ENCODE results near the gene TRIOBP. TPM values are rescaled to one million over a fixed set of nuclear protein-coding genes. Genes with fewer than 3 reads are reported as not detected.

Gene TRIOBP
- total RNA-seq, 1 donor from 2014 or later, result 49.5 TPM

DNA sequence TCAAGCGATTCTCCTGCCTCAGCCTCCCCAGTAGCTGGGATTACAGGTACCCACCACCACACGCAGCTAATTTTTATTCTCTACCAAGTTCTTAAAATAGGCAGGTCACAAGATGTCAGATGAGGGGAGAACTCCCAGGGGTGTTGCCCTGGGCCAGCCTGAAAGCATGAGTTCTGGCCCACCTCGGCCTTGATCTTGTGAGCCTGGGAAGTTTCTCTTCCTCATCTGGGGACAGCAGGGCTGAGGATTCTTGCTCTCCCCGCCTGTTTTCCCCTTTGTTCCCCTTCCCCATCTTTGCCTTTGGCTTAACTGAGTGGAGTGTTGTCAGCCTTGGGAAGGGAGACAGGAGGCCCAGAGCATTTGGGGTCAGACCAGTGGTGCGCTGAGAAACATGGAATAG lies 34.8 kb upstream of the TRIOBP start:
- Mint-ChIP-seq H3K9me3 (ENCODE audit: low read depth) (no peaks in the 10 kb centered on the region), H3K27ac (ENCODE audit: unreplicated experiment) (peak overlapping the region; percentile 93), H3K4me1 (ENCODE audit: low read depth) (peaks cover 40% of the 10 kb centered on the region), H3K4me3 (ENCODE audit: unreplicated experiment) (no peak overlapping the region), H3K36me3 (ENCODE audit: low read depth) (peaks cover 3% of the 10 kb centered on the region), H3K27me3 (ENCODE audit: low read depth) (no peaks in the 10 kb centered on the region)
- no peak for DNase-seq (ENCODE audit: low spot score)
- TF ChIP-seq, protein P1, sequence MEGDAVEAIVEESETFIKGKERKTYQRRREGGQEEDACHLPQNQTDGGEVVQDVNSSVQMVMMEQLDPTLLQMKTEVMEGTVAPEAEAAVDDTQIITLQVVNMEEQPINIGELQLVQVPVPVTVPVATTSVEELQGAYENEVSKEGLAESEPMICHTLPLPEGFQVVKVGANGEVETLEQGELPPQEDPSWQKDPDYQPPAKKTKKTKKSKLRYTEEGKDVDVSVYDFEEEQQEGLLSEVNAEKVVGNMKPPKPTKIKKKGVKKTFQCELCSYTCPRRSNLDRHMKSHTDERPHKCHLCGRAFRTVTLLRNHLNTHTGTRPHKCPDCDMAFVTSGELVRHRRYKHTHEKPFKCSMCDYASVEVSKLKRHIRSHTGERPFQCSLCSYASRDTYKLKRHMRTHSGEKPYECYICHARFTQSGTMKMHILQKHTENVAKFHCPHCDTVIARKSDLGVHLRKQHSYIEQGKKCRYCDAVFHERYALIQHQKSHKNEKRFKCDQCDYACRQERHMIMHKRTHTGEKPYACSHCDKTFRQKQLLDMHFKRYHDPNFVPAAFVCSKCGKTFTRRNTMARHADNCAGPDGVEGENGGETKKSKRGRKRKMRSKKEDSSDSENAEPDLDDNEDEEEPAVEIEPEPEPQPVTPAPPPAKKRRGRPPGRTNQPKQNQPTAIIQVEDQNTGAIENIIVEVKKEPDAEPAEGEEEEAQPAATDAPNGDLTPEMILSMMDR (IDR thresholded peaks at IDR 0.05), result no peak

DNA sequence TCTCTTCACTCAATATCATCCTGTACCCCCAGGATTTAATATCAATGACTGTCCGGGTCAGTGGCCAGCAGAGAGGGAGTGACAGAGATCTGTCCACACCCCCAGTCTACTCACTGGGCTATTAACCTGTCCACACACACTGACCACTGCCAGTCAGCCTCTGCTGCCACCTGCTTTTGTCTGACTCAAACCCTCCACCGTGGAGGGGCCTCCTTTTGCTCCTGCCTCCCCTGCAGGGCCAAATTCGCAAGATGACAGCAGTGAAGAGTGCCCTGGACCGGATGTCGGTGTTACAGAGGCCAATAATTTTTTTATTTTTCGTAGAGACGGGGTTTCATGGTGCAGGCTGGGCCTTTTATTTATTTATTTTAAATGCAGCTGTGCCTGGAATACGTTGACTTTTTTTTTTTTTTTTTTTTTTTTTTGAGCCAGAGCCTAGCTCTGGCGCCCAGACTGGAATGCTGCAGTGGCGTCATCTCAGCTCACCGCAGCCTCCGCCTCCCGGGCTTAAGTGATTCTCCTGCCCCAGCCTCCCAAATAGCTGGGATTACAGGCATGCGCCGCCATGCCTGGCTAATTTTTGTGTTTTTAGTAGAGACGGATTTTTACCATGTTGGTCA lies 33.2 kb upstream of the TRIOBP start:
- TF ChIP-seq, protein P1 (IDR thresholded peaks at IDR 0.05), result no peak
- no peaks in the 10 kb centered on the region for H3K9me3 Mint-ChIP-seq (ENCODE audit: low read depth)
- H3K27ac Mint-ChIP-seq (ENCODE audit: unreplicated experiment), result no peak overlapping the region

DNA sequence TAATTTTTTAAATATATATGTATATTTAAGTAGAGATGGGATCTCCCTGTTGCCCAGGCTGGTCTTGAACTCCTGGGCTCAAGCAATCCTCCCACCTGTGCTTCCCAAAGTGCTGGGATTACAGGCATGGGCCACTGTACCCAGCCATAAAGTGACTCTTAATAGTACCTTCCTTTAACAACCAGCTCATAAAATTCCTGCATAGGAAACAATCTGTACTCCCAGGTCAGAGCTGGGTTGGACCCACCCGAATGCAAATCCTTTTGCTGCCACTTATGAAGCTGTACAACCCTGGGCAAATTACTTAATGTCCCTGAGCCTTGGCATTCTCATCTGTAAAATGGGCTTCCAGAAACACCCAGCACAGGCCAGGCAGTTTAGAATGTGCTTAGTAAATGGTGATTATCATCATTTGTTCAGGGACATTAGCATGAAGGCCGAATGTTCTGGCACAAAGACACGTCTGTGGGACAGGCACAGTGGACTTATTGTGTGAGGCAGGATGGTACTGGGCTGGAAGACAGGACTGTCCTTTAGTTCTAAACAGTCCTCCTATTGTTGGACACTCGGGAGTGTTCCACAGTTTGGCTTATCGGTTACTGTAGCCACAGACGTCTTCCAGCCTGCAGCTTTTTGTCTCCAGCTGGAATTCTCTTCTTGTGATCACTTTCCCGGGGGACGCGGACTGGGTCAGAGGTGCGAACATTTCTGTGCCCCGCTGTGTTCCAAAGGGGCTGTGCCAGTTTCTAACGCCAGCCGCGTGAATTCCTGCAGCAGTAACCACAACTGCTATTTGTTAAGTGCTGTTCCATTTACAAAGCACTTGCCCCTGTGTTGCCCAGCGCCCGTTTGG lies 32.4 kb upstream of the TRIOBP start:
- Mint-ChIP-seq H3K4me3 (ENCODE audit: unreplicated experiment) (no peak overlapping the region), H3K27me3 (ENCODE audit: low read depth) (no peaks in the 10 kb centered on the region), H3K9me3 (ENCODE audit: low read depth) (no peaks in the 10 kb centered on the region), H3K27ac (ENCODE audit: unreplicated experiment) (no peak overlapping the region), H3K36me3 (ENCODE audit: low read depth) (peaks cover 3% of the 10 kb centered on the region), H3K4me1 (ENCODE audit: low read depth) (peaks cover 36% of the 10 kb centered on the region)
- no peak for DNase-seq (ENCODE audit: low spot score)
- TF ChIP-seq, protein P1 (IDR thresholded peaks at IDR 0.05), result no peak

More for the DNA sequence above, 33.2 kb upstream of the TRIOBP start:
- Mint-ChIP-seq H3K27me3 (ENCODE audit: low read depth) (no peaks in the 10 kb centered on the region), H3K4me1 (ENCODE audit: low read depth) (peaks cover 38% of the 10 kb centered on the region), H3K4me3 (ENCODE audit: unreplicated experiment) (no peak overlapping the region), H3K36me3 (ENCODE audit: low read depth) (peaks cover 3% of the 10 kb centered on the region)
- DNase-seq (ENCODE audit: low spot score), result no peak

DNA sequence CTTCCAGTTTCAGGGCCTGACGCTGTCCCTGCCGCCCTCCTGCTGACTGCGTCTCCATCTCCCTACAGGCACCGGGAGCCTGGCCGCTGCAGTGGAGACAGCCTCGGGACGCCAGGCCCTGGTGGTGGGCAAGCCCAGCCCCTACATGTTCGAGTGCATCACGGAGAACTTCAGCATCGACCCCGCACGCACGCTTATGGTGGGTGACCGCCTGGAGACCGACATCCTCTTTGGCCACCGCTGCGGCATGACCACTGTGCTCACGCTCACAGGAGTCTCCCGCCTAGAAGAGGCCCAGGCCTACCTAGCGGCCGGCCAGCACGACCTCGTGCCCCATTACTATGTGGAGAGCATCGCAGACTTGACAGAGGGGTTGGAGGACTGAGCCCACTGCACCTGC lies 31.4 kb upstream of the TRIOBP start:
- Mint-ChIP-seq H3K9me3 (ENCODE audit: low read depth) (no peaks in the 10 kb centered on the region), H3K4me1 (ENCODE audit: low read depth) (peaks cover 28% of the 10 kb centered on the region), H3K36me3 (ENCODE audit: low read depth) (peaks cover 3% of the 10 kb centered on the region), H3K27me3 (ENCODE audit: low read depth) (no peaks in the 10 kb centered on the region), H3K4me3 (ENCODE audit: unreplicated experiment) (no peak overlapping the region), H3K27ac (ENCODE audit: unreplicated experiment) (no peak overlapping the region)
- TF ChIP-seq, protein P1 (IDR thresholded peaks at IDR 0.05), result no peak
- DNase-seq (ENCODE audit: low spot score), result no peak

DNA sequence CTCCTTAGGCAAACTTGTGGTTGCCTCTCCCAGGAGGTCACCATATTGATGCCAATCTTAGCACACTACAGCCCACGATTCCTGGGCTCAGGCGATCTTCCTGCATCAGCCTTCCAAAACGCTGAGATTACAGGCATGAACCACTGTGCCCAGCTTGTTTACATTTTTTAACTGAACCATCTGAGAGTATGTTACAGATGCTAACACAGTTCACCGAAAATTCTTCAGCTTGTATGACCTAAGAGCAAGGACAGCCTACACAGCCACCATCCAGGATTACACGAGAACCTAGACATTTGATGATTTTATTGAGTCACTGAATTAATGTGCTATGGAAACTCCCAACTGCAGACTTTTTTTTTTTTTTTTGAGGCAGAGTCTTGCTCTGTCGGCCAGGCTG lies 27.3 kb upstream of the TRIOBP start:
- H3K4me3 Mint-ChIP-seq (ENCODE audit: unreplicated experiment), result no peak overlapping the region
- H3K27ac Mint-ChIP-seq (ENCODE audit: unreplicated experiment), result no peak overlapping the region
- no peak for DNase-seq (ENCODE audit: low spot score)
- peaks cover 3% of the 10 kb centered on the region for H3K36me3 Mint-ChIP-seq (ENCODE audit: low read depth)
- no peaks in the 10 kb centered on the region for H3K27me3 Mint-ChIP-seq (ENCODE audit: low read depth)
- no peaks in the 10 kb centered on the region for H3K9me3 Mint-ChIP-seq (ENCODE audit: low read depth)
- peaks cover 15% of the 10 kb centered on the region for H3K4me1 Mint-ChIP-seq (ENCODE audit: low read depth)
- TF ChIP-seq, protein P1 (IDR thresholded peaks at IDR 0.05), result no peak

All from chondrocyte (in vitro differentiated cells).